NCI-H748 treated with DMSO at 0.1 percent for 48 hours (cell line): ENCODE results near the gene PTPRF.

Experiments
- DNase-seq: peaks from one replicate; lab custom pipeline; 2025; lab: John Stamatoyannopoulos, UW

The PTPRF gene

GRCh38 chr1:43582162-43582566 lies 51.5 kb downstream of the PTPRF start:
- peak; percentile 53 for DNase-seq

- DNase-seq = no peak
Measured at GRCh38 chr1:43583058-43583457, 52.4 kb downstream of the PTPRF start.

GRCh38 chr1:43584204-43584603 lies 53.5 kb downstream of the PTPRF start:
- DNase-seq = no peak

- DNase-seq = no peak
Measured at GRCh38 chr1:43585557-43585956, 54.9 kb downstream of the PTPRF start.

GRCh38 chr1:43586136-43586731 lies 55.6 kb downstream of the PTPRF start:
- no peak for DNase-seq

- DNase-seq = no peak
Measured at GRCh38 chr1:43587001-43587400, 56.3 kb downstream of the PTPRF start.

- no peak for DNase-seq
Measured at GRCh38 chr1:43587594-43587993, 56.9 kb downstream of the PTPRF start.

- DNase-seq = no peak
Measured at GRCh38 chr1:43588592-43588991, 57.9 kb downstream of the PTPRF start.

GRCh38 chr1:43590388-43590925 lies 59.8 kb downstream of the PTPRF start:
- peak; percentile 50 for DNase-seq

- no peak for DNase-seq
Measured at GRCh38 chr1:43591181-43591580, 60.5 kb downstream of the PTPRF start.

- DNase-seq = no peak
Measured at GRCh38 chr1:43592051-43592665, 61.5 kb downstream of the PTPRF start.

- DNase-seq = no peak
Measured at GRCh38 chr1:43592974-43593683, 62.4 kb downstream of the PTPRF start.

GRCh38 chr1:43596579-43596978 lies 65.9 kb downstream of the PTPRF start:
- DNase-seq = no peak

- DNase-seq = no peak
Measured at GRCh38 chr1:43597028-43597427, 66.3 kb downstream of the PTPRF start.

GRCh38 chr1:43597721-43598120 lies 67.0 kb downstream of the PTPRF start:
- DNase-seq = no peak

GRCh38 chr1:43598622-43599021 lies 67.9 kb downstream of the PTPRF start:
- DNase-seq = no peak

GRCh38 chr1:43600033-43601020 lies 69.6 kb downstream of the PTPRF start:
- no peak for DNase-seq

GRCh38 chr1:43602990-43603389 lies 72.3 kb downstream of the PTPRF start:
- peak; percentile 93 for DNase-seq

- no peak for DNase-seq
Measured at GRCh38 chr1:43604192-43604591, 73.5 kb downstream of the PTPRF start.

- no peak for DNase-seq
Measured at GRCh38 chr1:43605157-43605556, 74.5 kb downstream of the PTPRF start.

- DNase-seq = no peak
Measured at GRCh38 chr1:43605766-43606165, 75.1 kb downstream of the PTPRF start.

- no peak for DNase-seq
Measured at GRCh38 chr1:43606624-43607023, 75.9 kb downstream of the PTPRF start.
